ENCODE results near the gene GALNT10. TPM values are rescaled to one million over a fixed set of nuclear protein-coding genes. Genes with fewer than 3 reads are reported as not detected.
A peak's percentile ranks its signal among the peaks of the same experiment; 100 is the strongest.

GALNT10 gene
- total and polyA plus RNA-seq, 9 of the 15 experiments (the other 6 are each of a cell fraction or from before 2014, with no cell fraction given): 4.6 to 37.1 (median 13.3) TPM

DNA sequence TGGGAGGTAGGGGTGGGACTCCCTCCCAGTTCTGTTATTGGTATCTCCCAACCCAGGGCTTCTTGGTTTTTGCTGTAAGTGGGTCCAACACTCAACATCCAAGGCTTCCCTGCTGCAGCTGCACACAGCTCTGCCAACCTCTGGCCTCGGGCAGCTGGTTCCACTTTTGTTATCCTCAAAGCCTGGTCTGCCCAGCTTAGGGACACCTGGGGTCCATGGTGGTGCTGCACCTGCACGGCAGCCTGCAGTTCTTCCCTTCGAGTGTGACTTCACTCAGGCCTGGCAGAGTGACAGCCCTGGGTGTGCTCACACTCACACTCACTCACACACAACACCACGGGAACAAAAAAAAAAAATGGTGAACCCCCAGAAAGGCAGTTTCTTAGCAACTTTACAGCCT, 239.9 kb downstream of the GALNT10 start:
- no peaks in the 10 kb centered on the region for H3K79me2 ChIP-seq (ENCODE audit: control insufficient read depth, insufficient read depth, low read length)
- H3K9me3 ChIP-seq (replicated peaks; ENCODE audit: control insufficient read depth, insufficient read depth, low read depth, low read length): no peaks in the 10 kb centered on the region
- POLR2A ChIA-PET: no interaction called here
- ATAC-seq (no peak), FAIRE-seq (no peak), DNase-seq (ENCODE audit: extremely low read depth in 1 of 4, low spot score in 3 of 4) (no peak)
- no peak overlapping the region for H3K27ac ChIP-seq (ENCODE audit: extremely low read depth, low read depth, low read length)
- WGBS (ENCODE audit: insufficient coverage, low coverage, missing lambda C conversion rate): 51% methylated on average over 4 of the region's 4 CpGs
- no peak overlapping the region for H3K4me2 ChIP-seq (ENCODE audit: insufficient read depth, low read length)
- H3K9me1 ChIP-seq (ENCODE audit: control insufficient read depth, insufficient read depth, low read length): no peaks in the 10 kb centered on the region
- in situ Hi-C loops (cut with MboI): no loop called here
- H3K36me3 ChIP-seq (ENCODE audit: control insufficient read depth, insufficient read depth, low read length): peaks cover 2% of the 10 kb centered on the region; the same call in 1 of the 3 replicates
- peak overlapping the region in 1 of 2 experiments; percentile 17; a peak in 2 of 4 replicates for H3K9ac ChIP-seq (ENCODE audit: insufficient read depth in 1 of 2, low read depth in 2 of 2, low read length in 2 of 2)
- H3K27me3 ChIP-seq (ENCODE audit: control insufficient read depth in 2 of 2, insufficient read depth in 2 of 2, low read length in 2 of 2): no peaks in the 10 kb centered on the region
- no peaks in the 10 kb centered on the region for H4K20me1 ChIP-seq (replicated peaks; ENCODE audit: control insufficient read depth, insufficient read depth, low read length)
- no peak overlapping the region for H2AFZ ChIP-seq (ENCODE audit: low read depth, low read length)
- intact Hi-C loops (cut with micrococcal nuclease): no loop called here
- no peak overlapping the region for H3K4me3 ChIP-seq
- no peaks in the 10 kb centered on the region for H3K4me1 ChIP-seq (replicated peaks in 1 of 2; ENCODE audit: control insufficient read depth in 2 of 2, insufficient read depth in 2 of 2, low read length in 2 of 2)
- CTCF ChIA-PET (ENCODE audit: low intra/inter-chr PET ratio): no interaction called here
- no TSS peak for BruUV-seq (replicated peaks)
- TF ChIP-seq CHD4 (IDR thresholded peaks at IDR 0.05; ENCODE audit: insufficient read depth, insufficient replicate concordance, low read depth, low read length, poor library complexity, severe bottlenecking) (no peak), DIDO1 (tag; IDR thresholded peaks at IDR 0.05; ENCODE audit: low read depth) (no peak), KAT8 (IDR thresholded peaks at IDR 0.05; ENCODE audit: low read depth) (no peak), MYNN (IDR thresholded peaks at IDR 0.05) (no peak), MYNN (CRISPR knock-in tag; IDR thresholded peaks at IDR 0.05) (no peak), TEAD2 (tag; IDR thresholded peaks at IDR 0.05) (no peak), RBFOX2 (IDR thresholded peaks at IDR 0.05; ENCODE audit: low read depth, low read length) (no peak), RNF2 (IDR thresholded peaks at IDR 0.05) (no peak), POLR3G (IDR thresholded peaks at IDR 0.05; ENCODE audit: extremely low read depth, insufficient read length, insufficient replicate concordance) (no peak), COPS2 (conservative IDR thresholded peaks at IDR 0.05) (no peak), STAG1 (CRISPR knock-in tag; IDR thresholded peaks at IDR 0.05; ENCODE audit: borderline replicate concordance) (no peak), TFAM (CRISPR knock-in tag; conservative IDR thresholded peaks at IDR 0.05) (no peak), TRIM28 (IDR thresholded peaks at IDR 0.05) (no peak), STAT5B (CRISPR knock-in tag; IDR thresholded peaks at IDR 0.05) (no peak)
- TF ChIP-seq, protein P1, sequence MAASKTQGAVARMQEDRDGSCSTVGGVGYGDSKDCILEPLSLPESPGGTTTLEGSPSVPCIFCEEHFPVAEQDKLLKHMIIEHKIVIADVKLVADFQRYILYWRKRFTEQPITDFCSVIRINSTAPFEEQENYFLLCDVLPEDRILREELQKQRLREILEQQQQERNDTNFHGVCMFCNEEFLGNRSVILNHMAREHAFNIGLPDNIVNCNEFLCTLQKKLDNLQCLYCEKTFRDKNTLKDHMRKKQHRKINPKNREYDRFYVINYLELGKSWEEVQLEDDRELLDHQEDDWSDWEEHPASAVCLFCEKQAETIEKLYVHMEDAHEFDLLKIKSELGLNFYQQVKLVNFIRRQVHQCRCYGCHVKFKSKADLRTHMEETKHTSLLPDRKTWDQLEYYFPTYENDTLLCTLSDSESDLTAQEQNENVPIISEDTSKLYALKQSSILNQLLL (CRISPR knock-in tag; IDR thresholded peaks at IDR 0.05; ENCODE audit: borderline replicate concordance): no peak
- TF ChIP-seq, protein P2, sequence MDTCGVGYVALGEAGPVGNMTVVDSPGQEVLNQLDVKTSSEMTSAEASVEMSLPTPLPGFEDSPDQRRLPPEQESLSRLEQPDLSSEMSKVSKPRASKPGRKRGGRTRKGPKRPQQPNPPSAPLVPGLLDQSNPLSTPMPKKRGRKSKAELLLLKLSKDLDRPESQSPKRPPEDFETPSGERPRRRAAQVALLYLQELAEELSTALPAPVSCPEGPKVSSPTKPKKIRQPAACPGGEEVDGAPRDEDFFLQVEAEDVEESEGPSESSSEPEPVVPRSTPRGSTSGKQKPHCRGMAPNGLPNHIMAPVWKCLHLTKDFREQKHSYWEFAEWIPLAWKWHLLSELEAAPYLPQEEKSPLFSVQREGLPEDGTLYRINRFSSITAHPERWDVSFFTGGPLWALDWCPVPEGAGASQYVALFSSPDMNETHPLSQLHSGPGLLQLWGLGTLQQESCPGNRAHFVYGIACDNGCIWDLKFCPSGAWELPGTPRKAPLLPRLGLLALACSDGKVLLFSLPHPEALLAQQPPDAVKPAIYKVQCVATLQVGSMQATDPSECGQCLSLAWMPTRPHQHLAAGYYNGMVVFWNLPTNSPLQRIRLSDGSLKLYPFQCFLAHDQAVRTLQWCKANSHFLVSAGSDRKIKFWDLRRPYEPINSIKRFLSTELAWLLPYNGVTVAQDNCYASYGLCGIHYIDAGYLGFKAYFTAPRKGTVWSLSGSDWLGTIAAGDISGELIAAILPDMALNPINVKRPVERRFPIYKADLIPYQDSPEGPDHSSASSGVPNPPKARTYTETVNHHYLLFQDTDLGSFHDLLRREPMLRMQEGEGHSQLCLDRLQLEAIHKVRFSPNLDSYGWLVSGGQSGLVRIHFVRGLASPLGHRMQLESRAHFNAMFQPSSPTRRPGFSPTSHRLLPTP (IDR thresholded peaks at IDR 0.05; ENCODE audit: borderline replicate concordance, extremely low read depth, insufficient read length): no peak
- TF ChIP-seq, protein P3, sequence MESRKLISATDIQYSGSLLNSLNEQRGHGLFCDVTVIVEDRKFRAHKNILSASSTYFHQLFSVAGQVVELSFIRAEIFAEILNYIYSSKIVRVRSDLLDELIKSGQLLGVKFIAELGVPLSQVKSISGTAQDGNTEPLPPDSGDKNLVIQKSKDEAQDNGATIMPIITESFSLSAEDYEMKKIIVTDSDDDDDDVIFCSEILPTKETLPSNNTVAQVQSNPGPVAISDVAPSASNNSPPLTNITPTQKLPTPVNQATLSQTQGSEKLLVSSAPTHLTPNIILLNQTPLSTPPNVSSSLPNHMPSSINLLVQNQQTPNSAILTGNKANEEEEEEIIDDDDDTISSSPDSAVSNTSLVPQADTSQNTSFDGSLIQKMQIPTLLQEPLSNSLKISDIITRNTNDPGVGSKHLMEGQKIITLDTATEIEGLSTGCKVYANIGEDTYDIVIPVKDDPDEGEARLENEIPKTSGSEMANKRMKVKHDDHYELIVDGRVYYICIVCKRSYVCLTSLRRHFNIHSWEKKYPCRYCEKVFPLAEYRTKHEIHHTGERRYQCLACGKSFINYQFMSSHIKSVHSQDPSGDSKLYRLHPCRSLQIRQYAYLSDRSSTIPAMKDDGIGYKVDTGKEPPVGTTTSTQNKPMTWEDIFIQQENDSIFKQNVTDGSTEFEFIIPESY (CRISPR knock-in tag; IDR thresholded peaks at IDR 0.05): no peak

Data from K562 (cell line).